Fibroblast of mammary gland (primary cell): Measurements from ENCODE around the gene ARX.
A peak's percentile ranks its signal among the peaks of the same experiment; 100 is the strongest.

Experiments
- DNase-seq: peaks from one replicate; pipeline ENCODE4 v3.0.0-alpha.2; 2010; ENCODE audit warnings: low read depth
- H3K4me3 ChIP-seq: 2 replicates; pipeline ENCODE4 v1.5.1; 2011; ENCODE audit warnings: low read depth, mild to moderate bottlenecking, low read length, moderate library complexity; ENCODE audit not compliant: control insufficient read depth
- CTCF ChIP-seq: conservative IDR thresholded peaks from 2 replicates; pipeline ENCODE4 v1.5.1; 2011; ENCODE audit warnings: low read depth, low read length, inconsistent platforms; ENCODE audit not compliant: control insufficient read depth, insufficient read depth

The ARX gene

GRCh38 chrX:25015486-25016360, at the start of gene ARX:
ARX (minus strand) TSS chrX:25015965; CDS start chrX:25015737, 228 bp downstream.
- H3K4me3 ChIP-seq, result no peak within 1 kb of the TSS
- peak; percentile 44 for DNase-seq
- TF ChIP-seq CTCF, result no peak

GRCh38 chrX:25059273-25059672, 43.5 kb upstream of the ARX start:
- TF ChIP-seq CTCF, result no peak
- no peak overlapping the region for H3K4me3 ChIP-seq
- no peak for DNase-seq

- DNase-seq, result no peak
- H3K4me3 ChIP-seq, result no peak overlapping the region
- no peak for TF ChIP-seq CTCF
Measured at GRCh38 chrX:25052798-25053534, 37.2 kb upstream of the ARX start.

- TF ChIP-seq CTCF, result no peak
- no peak for DNase-seq
- no peak overlapping the region for H3K4me3 ChIP-seq
Measured at GRCh38 chrX:25049971-25050370, 34.2 kb upstream of the ARX start.

- H3K4me3 ChIP-seq, result no peak overlapping the region
- peak; percentile 12 for DNase-seq
- no peak for TF ChIP-seq CTCF
Measured at GRCh38 chrX:25049357-25049756, 33.6 kb upstream of the ARX start.

GRCh38 chrX:25048178-25048577, 32.4 kb upstream of the ARX start:
- no peak overlapping the region for H3K4me3 ChIP-seq
- no peak for TF ChIP-seq CTCF
- no peak for DNase-seq
